ENCODE data around the gene ONECUT1.

GRCh38 chr15:52710708-52711389, 79.3 kb downstream of the ONECUT1 start:
- TF ChIP-seq, protein P1, sequence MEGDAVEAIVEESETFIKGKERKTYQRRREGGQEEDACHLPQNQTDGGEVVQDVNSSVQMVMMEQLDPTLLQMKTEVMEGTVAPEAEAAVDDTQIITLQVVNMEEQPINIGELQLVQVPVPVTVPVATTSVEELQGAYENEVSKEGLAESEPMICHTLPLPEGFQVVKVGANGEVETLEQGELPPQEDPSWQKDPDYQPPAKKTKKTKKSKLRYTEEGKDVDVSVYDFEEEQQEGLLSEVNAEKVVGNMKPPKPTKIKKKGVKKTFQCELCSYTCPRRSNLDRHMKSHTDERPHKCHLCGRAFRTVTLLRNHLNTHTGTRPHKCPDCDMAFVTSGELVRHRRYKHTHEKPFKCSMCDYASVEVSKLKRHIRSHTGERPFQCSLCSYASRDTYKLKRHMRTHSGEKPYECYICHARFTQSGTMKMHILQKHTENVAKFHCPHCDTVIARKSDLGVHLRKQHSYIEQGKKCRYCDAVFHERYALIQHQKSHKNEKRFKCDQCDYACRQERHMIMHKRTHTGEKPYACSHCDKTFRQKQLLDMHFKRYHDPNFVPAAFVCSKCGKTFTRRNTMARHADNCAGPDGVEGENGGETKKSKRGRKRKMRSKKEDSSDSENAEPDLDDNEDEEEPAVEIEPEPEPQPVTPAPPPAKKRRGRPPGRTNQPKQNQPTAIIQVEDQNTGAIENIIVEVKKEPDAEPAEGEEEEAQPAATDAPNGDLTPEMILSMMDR (IDR thresholded peaks at IDR 0.05 in 2 of 3, conservative IDR thresholded peaks at IDR 0.05 in 1 of 3; ENCODE audit: borderline replicate concordance in 1 of 3, insufficient read depth in 1 of 3, low read depth in 2 of 3, low read length in 2 of 3): no peak
- TF ChIP-seq, protein P2, sequence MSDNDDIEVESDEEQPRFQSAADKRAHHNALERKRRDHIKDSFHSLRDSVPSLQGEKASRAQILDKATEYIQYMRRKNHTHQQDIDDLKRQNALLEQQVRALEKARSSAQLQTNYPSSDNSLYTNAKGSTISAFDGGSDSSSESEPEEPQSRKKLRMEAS (IDR thresholded peaks at IDR 0.05): no peak
- TF ChIP-seq EZH2phosphoT487 (IDR thresholded peaks at IDR 0.05; ENCODE audit: borderline replicate concordance): no peak

All from HCT116 (cell line).